Measurements from ENCODE around the gene PXMP4.

DNA sequence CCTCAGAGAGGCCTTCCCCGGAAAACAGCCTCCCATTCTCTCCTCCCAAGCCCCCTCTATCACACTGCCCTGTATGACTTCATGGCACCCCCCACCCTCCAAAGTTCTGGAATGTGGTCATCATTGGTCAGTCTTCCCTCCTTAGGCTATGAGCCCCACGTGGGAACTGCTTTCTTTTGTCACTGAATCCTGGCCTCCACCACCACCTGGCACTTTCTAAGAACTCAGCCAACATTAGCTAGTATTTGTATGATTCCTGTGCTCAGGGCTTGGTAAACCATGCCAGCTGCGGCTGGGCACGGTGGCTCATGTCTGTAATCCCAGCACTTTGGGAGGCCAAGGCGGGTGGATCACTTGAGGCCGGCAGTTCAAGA lies 25.5 kb downstream of the PXMP4 start:
- TF ChIP-seq POLR2A (IDR thresholded peaks at IDR 0.05), result no peak
- TF ChIP-seq, protein P1, sequence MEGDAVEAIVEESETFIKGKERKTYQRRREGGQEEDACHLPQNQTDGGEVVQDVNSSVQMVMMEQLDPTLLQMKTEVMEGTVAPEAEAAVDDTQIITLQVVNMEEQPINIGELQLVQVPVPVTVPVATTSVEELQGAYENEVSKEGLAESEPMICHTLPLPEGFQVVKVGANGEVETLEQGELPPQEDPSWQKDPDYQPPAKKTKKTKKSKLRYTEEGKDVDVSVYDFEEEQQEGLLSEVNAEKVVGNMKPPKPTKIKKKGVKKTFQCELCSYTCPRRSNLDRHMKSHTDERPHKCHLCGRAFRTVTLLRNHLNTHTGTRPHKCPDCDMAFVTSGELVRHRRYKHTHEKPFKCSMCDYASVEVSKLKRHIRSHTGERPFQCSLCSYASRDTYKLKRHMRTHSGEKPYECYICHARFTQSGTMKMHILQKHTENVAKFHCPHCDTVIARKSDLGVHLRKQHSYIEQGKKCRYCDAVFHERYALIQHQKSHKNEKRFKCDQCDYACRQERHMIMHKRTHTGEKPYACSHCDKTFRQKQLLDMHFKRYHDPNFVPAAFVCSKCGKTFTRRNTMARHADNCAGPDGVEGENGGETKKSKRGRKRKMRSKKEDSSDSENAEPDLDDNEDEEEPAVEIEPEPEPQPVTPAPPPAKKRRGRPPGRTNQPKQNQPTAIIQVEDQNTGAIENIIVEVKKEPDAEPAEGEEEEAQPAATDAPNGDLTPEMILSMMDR (IDR thresholded peaks at IDR 0.05), result no peak

All from esophagus squamous epithelium (tissue), 4 donors.